GM06990 (cell line): ENCODE results near the gene CASTOR1.

Source experiments
- DNase-seq: peaks from one replicate; pipeline ENCODE4 v3.0.0-alpha.2; 2011; ENCODE audit not compliant: insufficient read length; ENCODE audit errors: extremely low read depth
- H3K27me3 ChIP-seq: replicated peaks from 2 replicates; pipeline ENCODE4 v1.6.0; 2011; ENCODE audit warnings: low read length; ENCODE audit not compliant: control insufficient read depth, insufficient read depth
- H3K36me3 ChIP-seq: 2 replicates; pipeline ENCODE4 v1.5.1; 2011; ENCODE audit warnings: low read length; ENCODE audit not compliant: control insufficient read depth, insufficient read depth
- H3K4me3 ChIP-seq: replicated peaks from 2 replicates; pipeline ENCODE4 v1.5.1; 2011; ENCODE audit warnings: low read depth, mild to moderate bottlenecking, control low read depth, low read length
- CTCF ChIP-seq: IDR thresholded peaks from 2 replicates; pipeline ENCODE4 v1.5.1; 2011; ENCODE audit warnings: low read length, control low read depth, mild to moderate bottlenecking, inconsistent platforms; ENCODE audit not compliant: insufficient read depth, poor library complexity, severe bottlenecking

Gene CASTOR1

GRCh38 chr22:30334646-30335045 is 45.3 kb upstream of the CASTOR1 start:
- Histone ChIP-seq H3K27me3 (no peaks in the 10 kb centered on the region), H3K36me3 (peaks cover 57% of the 10 kb centered on the region), H3K4me3 (no peak overlapping the region)
- TF ChIP-seq CTCF = no peak
- no peak for DNase-seq

GRCh38 chr22:30333707-30334087 is 44.4 kb upstream of the CASTOR1 start:
- Histone ChIP-seq H3K36me3 (peaks cover 49% of the 10 kb centered on the region), H3K4me3 (no peak overlapping the region), H3K27me3 (no peaks in the 10 kb centered on the region)
- TF ChIP-seq CTCF = no peak
- no peak for DNase-seq

- Histone ChIP-seq H3K27me3 (no peaks in the 10 kb centered on the region), H3K4me3 (no peak overlapping the region), H3K36me3 (peaks cover 45% of the 10 kb centered on the region)
- no peak for DNase-seq
- no peak for TF ChIP-seq CTCF
These were observed 43.8 kb upstream of the CASTOR1 start for GRCh38 chr22:30332994-30333706.

- H3K36me3 ChIP-seq = peaks cover 41% of the 10 kb centered on the region
- DNase-seq = no peak
These were observed 43.2 kb upstream of the CASTOR1 start for GRCh38 chr22:30332551-30332950.

GRCh38 chr22:30328466-30329049 is 39.3 kb upstream of the CASTOR1 start:
- peaks cover 17% of the 10 kb centered on the region for H3K36me3 ChIP-seq
- TF ChIP-seq CTCF = no peak
- no peaks in the 10 kb centered on the region for H3K27me3 ChIP-seq
- no peak overlapping the region for H3K4me3 ChIP-seq
- no peak for DNase-seq

More at GRCh38 chr22:30332551-30332950, 43.2 kb upstream of the CASTOR1 start:
- no peak for TF ChIP-seq CTCF
- H3K4me3 ChIP-seq = no peak overlapping the region
- H3K27me3 ChIP-seq = no peaks in the 10 kb centered on the region
